Left hindlimb (tissue), 1 donor: Measurements from ENCODE around the gene NCOA7.
"Not testable (repeated sequence)": the region's sequence is repeated elsewhere in the genome, so short reads cannot be mapped to it uniquely, and the experiment has no call there.

Experiments used
- DNase-seq: peaks from one replicate; pipeline ENCODE4 v3.0.0-alpha.2; 2018

The NCOA7 gene

GRCh38 chr6:125793280-125793679 lies 2.5 kb downstream of the NCOA7 start:
- DNase-seq: no peak

DNA sequence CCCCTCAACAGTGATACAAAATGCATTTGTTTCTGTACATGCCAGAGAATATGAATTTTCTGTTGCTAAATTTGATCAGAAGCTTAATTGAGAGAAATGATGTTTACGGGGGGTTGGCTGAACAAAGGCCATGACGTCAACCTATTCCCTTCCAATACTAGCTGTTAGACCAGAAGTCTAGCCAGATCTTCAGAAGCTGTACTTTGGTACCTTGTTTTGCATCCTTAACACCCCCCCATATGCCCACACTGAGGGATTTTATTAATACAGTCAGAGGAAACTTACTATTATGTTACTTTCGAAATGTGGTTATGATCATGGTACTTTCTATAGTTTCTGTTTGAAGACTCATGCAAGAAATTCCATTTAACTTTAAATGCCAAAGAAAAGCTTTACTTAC lies 3.1 kb downstream of the NCOA7 start:
- no peak for DNase-seq

GRCh38 chr6:125794342-125795137 lies 3.8 kb downstream of the NCOA7 start:
- no peak for DNase-seq

- no peak for DNase-seq
Measured at GRCh38 chr6:125795301-125795700, 4.5 kb downstream of the NCOA7 start.

DNA sequence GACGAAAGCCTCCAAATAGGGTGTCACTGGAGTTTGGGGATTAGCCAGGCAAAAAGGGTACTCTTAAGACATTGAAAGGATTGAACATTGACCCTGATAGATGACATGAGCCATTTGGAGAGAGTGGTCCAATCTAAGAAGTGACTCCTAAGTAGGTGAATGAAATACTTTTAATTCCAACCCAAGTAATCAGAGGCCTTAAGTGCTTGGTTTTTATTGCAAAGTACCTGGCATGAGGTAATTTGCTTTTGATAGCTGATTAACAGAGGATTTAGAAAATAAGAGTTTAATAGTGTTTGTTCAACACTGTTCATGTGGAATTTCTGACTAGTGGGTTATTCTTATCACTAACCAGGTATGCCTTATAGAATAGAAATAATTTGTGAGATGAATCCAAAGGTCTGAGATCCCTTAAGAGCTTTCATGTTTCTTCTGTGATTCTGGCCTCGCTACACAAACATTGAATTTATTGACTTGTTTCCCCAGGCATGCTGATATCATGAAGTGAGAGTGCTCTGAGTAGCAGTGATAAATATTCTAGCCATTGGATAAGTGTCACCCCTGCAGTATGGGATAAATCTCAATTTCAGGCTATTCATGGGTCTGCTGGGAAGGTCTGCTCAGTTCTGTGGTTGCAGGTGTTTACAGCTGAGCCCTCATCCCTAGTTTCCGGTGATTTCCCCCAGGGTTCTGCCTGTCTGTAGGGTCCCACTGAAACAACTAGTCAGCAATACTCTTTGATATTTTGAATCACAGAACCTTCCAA lies 6.5 kb downstream of the NCOA7 start:
- DNase-seq: no peak

- no peak for DNase-seq
Measured at GRCh38 chr6:125797886-125798444, 7.2 kb downstream of the NCOA7 start.

GRCh38 chr6:125798734-125799508 lies 8.2 kb downstream of the NCOA7 start:
- no peak for DNase-seq

GRCh38 chr6:125802383-125802782 lies 11.6 kb downstream of the NCOA7 start:
- no peak for DNase-seq

- no peak for DNase-seq
Measured at GRCh38 chr6:125802943-125803377, 12.2 kb downstream of the NCOA7 start.

DNA sequence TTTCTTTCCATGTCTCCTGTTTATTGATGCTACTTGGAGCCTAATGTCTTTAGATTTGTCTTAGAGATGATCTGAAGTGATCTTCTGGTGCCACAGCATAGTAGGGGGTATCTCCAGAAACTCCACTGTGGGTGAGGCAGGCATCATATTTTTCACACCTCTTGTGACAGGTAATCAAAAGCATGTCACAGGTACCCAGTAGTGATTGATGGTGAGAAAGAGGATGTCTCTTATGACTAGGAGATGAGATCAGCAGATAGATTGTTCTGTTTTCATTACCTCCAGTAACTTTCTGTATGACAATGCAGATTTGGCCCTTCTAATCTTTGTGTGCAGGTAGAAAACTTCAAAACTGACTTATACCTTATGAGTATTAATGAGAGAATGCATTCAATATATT lies 13.5 kb downstream of the NCOA7 start:
- no peak for DNase-seq

GRCh38 chr6:125804866-125805425 lies 14.2 kb downstream of the NCOA7 start:
- not testable (repeated sequence) for DNase-seq

GRCh38 chr6:125806813-125807212 lies 16.1 kb downstream of the NCOA7 start:
- no peak for DNase-seq

GRCh38 chr6:125807293-125807692 lies 16.5 kb downstream of the NCOA7 start:
- no peak for DNase-seq

- no peak for DNase-seq
Measured at GRCh38 chr6:125808060-125808459, 17.3 kb downstream of the NCOA7 start.

DNA sequence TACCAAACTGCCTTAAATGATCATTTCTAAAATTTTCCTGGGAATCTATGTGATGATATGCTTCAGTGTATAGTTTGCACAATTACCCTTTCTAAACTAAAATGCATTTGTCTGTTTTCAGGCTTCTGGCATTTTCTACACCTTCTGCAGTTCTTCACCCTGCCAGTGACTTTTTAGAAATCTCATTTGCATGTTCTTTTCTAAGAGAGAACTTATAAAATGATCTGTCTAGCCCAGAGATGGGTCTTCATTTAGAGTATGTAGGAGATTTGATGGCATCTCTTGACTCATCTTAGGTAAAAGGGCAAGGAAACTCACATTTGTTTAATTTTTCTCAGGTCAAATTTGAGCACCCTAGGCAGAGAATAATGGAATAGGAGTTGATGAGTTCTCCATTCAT lies 17.8 kb downstream of the NCOA7 start:
- DNase-seq: no peak

DNA sequence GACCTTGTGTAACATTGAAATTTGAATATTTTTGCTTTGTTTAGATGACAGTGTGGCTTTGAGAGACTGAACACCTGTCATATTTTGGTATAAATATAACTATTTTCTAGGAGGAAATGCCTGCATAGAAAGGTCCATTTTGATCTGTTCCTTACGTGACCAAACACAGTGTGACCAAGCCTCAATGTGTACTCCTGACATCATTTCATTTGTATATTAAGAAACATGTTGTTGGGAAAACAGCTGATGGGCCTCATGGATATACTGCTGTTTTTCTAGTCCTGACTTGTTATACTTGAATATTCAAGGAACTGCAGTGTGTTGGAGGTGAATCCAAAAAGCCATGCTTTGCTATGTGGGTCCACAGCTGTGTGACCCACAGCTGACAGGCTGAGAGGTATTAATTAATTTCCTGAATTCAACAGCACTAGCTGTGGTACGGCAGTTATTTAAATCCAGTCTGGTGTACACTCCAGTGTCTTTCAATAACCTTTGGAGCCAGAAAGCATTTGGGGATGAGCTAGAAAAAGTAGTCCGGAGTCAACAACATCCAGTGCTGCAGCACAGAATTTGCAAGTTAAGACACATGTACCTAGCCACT lies 18.9 kb downstream of the NCOA7 start:
- no peak for DNase-seq

DNA sequence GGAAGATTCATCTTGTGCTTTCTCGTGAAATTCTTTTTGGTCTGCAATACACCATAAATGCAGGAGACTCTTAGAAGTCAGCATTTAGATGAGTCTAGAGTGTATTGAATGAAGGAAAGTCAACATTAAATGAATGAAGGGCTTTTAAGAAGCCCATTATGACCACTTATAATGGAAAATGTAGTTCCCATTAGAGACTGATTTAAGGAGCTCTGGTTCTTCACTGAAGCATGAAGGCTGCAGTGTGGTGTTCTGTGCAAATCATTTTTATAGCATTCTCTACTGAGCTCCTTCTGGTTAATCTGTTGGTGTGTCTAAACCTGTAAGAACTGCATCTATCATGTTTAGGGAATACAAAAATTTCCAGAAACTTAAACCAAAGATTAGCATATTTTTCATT lies 19.7 kb downstream of the NCOA7 start:
- DNase-seq: no peak

GRCh38 chr6:125811259-125811658 lies 20.5 kb downstream of the NCOA7 start:
- DNase-seq: no peak

DNA sequence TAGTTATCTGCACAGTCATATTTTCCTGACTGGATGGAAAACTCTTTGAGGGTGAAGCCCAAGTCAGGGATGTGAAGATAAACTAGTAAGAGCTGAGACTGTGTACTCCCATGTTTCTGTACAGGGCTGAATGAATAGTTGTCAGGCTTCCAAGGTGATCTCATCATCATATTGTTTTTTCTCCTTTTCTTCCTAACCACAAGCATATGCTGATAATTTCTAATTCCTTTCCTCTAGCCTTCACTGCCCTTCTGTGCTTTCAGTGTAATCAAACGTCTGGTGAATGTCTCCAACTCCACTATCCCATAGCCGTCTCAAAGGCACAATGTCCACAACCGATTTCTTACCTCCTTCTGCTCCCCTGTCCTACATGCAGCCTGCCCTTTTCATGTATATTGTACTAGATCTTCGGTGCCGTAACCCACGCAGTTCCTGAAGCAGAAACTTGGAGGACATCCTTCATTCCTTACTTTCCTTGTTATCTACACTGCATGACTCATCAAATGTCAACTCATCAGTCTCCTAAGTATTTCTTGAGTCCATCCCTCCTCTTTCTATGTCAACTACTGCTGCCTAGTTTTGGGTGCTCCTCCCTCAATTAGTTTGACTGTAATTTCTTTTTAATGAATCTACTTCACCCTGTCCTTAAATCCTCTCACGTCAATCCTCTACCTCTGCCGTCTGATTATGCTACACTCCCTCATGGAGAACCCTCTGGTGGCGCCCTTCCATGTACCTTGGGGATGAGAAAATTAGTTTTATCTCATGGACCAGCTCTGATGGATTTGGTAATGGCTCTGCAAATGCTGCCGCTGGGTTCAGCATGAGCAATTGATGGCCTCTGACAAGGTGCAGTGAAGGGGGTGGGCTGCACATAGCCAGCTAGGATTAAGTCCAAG lies 21.9 kb downstream of the NCOA7 start:
- DNase-seq: no peak

- no peak for DNase-seq
Measured at GRCh38 chr6:125814481-125814880, 23.7 kb downstream of the NCOA7 start.
